ENCODE measurements around the gene AMIGO2.

AMIGO2 gene

DNA sequence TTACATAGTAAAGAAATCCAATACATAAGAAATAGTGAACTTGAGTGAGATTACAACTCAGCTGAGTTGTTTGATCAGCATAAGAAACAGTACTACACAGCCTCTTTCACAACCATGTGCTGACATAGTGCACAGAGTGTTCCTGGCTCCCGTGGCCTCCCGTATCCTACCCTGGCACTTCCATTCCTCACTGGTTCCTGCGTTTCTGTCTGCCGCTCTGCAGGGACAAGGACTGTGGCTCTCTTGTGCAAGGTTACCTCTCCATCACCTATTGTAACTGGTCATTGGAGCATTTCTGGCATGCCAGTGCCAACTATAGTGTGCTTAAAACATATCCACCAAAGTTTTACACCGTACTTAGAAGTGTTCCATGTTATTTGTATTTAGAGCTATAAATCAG lies 46.7 kb downstream of the AMIGO2 start:
- no peak for DNase-seq

DNA sequence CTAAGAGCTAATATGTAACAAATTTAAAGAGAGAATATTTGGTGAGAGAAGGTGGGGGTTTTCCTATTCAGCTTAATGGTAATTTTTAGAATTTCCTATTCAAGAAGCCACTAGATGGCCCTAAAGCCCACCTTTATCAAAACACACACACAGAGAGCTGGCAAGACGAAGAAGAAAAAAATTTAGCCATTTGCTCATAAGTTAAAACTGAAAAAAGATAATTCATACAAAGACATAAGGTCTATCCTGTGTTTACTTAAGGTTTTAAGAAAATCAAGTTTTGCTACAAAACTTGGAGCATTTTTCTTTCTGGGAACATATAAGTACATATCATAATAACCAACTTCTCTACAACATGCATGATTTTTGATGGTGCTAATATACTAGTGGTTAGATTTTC lies 47.1 kb downstream of the AMIGO2 start:
- DNase-seq = peak; percentile 76

DNA sequence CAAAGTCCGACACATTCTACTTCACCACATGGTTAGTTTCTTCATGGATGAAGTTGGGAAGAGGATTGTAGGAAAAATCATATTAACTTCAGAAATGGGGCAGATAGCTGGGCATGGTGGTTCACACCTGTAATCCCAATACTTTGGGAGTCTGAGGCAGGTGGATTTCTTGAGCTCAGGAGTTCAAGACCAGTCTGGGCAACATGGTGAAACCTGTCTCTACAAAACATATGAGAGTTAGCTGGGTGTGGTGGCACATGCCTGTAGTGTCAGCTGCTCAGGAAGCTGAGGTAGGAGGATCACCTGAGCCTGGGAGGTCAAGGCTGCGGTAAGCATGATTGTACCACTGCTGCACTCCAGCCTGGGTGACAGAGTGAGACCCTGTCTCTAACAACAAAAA lies 49.9 kb downstream of the AMIGO2 start:
- DNase-seq = no peak

DNA sequence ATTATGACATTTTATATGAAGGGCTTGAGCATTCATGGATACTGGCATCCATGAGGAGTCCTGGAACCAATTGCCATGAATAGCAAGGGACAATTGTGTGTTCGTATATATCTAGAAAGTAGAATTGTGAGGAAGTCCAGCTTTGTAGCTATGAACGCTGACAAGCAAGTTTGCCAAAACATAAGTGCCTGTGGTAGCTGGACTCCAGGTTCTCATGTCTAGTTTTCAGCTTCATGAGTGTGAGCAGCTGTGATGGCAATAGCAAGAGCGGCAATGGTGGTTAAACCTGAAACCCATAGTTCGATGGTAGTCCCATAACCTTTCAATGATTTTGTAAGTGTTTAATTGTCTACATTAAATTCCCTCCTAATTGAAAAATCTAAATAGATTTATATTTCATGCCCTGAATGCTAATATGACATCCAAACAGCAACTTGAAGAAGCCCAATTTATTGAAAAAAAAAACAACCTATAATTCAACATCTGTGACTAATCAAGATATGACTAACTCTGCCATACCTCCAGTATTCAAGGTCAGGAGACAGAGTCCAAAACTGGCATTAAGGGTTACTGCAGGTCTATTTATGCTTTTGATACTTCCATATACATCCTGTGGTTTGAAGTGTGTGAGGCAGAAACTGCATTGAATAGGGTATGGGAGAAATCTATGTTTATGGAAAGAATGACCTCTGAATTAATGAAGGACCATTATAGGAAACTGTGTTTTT lies 50.6 kb downstream of the AMIGO2 start:
- no peak for DNase-seq

DNA sequence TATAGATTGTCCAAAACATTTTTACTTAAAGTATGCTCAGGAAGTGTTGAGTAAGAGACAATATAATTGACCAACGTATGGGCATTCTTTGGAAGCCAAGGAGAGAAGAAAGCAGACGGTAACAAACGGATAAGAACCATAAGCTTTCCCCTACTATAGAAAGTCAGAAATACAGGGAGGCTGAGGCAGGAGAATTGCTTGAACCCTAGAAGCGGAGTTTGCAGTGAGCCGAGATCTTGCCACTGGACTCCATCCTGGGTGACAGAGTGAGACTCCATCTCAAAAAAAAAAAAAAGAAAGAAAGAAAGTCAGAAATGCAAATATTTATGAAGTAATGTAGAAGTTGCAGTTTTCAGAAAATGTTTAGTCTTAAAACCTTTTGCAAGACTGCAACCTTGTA lies 51.6 kb downstream of the AMIGO2 start:
- DNase-seq = no peak

Measured in fibroblast of skin of scalp (primary cell).